HS-27A (cell line): ENCODE results near the gene MPC1.
"Not testable (repeated sequence)": the region's sequence is repeated elsewhere in the genome, so short reads cannot be mapped to it uniquely, and the experiment has no call there.

Source experiments
- DNase-seq: peaks from one replicate; pipeline ENCODE4 v3.0.0-alpha.2; 2012; ENCODE audit warnings: low read depth, missing footprints

MPC1 gene

DNA sequence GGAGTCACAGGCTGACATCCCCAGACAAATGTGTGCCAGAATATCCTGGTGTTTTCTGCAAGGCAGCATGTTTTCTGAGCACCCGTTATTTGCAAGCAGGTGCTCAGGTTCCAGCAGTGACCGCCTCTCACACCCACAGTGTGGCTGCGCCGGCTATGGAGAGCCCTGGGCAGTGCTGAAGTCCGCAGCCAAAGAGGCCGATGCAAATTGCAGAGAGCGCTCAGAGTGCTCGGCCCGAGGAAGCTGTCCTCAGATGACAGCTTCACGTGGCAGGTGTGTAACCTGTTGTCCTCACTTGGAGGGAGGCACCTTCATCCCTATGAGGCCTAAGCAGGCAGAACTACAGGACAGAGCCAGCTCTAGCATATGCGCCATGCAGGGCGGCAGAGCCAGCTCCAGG lies 23.5 kb upstream of the MPC1 start:
- no peak for DNase-seq

DNA sequence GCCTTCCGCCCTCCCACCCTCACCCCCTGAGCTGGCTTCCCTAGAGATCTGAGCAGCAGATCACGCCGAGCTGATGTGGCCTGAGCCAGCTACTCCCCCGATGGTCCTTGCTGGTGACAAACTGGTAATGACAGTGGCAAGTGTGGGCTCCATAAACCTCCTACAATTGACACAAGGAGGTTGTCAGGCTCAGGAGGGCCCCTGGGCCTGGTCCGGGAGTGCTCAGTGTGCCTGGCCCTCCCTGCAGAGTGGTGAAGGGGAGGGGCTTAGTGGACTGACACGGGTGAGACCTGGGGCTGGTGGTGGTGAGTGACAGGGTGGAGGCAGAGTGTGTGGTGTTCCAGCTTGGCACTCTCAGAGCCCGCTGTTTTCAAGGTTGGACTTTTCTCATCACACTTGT lies 22.6 kb upstream of the MPC1 start:
- no peak for DNase-seq

DNA sequence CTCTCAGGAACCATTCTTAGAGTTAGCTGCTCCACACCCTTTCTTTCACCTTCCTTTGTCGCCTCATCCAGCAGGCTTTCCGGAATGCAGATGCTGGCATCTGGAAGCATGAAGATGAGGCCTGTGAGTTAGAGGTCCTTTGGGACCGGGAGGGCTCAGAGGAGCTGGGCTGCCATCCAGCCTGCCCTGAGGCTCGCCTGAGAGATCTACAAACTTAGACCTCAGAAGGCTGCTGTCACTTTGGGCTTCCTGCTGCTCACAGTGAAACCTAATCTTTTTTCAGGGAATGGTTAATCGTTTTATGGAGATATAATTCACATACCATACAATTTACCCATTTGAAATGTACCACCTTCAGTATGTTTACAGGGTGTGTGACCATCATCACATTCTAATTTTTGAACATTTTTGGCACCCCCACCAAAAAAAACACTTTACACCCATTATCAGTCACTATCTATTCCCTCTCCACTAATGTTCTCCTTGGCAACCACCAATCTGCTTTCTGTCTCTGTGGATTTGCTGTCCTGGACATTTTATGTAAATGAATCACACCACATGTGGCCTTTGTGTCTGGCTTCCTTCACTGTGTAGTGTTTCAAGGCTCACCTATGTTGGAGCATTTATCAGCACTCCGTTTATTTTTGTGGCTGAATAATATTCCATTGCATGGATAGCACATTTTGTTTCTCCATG lies 20.0 kb upstream of the MPC1 start:
- DNase-seq, result no peak

DNA sequence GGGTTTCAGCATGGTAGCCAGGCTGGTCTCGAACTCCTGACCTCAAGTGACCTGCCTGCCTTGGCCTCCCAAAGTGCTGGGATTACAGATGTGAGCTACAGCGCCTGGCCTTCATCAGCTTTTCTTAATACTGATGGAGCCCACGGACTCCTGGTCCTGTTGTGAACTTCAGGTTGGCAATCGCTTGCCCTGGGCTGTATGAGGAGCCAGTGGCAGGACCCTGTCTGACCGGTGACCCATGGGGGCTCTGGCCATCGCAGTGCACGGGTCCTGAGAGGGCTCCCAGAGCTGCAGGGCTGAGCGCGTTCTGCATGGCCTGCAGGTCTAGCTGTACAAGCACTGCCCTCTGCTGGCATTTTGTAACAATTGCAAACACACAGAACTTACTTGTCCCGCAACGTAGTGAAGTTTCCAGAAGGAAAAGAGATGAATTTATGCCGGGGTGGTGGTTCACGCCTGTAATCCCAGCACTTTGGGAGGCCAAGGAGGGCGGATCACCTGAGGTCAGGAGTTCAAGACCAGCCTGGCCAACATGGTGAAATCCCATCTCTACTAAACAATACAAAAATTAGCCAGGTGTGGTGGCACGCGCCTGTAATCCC lies 18.0 kb upstream of the MPC1 start:
- DNase-seq, result peak; percentile 27

DNA sequence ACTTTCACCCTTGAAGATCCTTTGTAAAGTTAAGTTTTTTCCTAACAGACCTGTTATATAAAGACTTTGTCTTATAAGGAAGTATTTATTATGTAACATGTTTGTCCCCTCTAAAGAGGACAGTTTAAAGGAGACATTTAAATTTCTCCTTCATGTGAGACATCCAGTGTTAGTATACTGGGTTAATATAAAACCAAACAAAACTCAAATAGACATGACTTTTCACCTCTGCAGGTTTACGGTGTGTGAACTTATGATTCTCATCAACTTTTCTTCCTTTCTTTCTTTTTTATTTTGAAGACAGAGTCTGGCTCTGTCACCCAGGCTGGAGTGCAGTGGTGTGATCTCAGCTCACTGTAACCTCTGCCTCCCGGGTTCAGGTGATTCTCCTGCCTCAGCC lies 17.4 kb upstream of the MPC1 start:
- no peak for DNase-seq

DNA sequence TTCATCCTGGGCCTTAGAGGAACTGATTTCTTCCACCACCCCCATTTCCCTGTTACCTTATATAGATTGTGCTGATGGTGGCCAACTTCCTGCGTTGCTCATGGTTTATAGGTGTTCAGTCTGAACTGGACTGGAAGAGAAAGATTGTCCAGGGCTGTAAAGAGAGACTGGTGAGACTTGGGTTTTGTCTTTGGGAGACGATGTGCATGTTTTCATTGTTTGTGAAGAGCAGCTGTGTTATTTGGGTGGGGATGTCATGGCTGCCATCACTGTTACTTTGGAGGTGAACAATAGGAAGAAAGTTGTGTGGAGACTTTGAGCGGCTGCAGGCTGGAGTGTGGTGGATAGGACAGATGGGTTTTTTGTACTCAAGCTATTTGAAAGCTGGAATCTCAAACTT lies 15.6 kb upstream of the MPC1 start:
- no peak for DNase-seq

DNA sequence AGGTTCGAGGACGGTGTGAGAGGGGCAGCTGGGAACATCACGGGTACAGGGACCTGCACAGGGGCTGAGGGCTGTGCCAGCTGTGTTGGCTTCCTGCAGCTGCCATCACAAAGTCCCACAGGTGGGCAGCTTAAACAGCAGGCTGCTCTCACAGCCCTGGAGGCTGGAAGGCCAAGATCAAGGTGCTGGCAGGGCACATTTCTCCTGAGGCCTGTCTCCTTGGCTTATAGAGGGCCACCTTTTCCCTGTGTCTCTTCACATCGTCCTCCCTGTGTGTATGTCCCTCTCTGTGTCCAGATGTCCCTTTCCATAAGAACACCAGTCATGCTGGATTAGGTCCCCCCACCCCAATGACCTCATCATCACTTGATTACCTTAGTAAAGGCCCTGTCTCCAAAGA lies 15.1 kb upstream of the MPC1 start:
- DNase-seq, result no peak

DNA sequence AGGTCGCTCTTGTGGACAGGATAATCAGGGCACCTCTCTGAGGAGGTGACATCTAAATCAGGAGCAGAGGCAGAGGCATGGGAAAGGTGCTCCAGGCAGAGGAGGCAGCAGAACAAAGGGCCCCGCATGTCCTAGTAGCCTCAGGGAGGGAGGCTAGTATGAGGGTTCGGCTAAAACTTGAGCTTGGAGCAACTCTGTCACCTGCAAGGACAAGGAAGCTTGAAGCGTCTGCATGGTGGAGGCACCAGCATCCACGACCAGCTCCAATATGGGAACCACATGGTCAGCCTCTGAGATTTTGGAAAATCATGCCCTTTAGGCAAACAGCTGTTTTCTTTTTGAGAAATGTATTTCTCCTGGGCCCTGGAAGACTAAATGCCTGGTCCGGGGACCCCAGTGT lies 13.0 kb upstream of the MPC1 start:
- no peak for DNase-seq

DNA sequence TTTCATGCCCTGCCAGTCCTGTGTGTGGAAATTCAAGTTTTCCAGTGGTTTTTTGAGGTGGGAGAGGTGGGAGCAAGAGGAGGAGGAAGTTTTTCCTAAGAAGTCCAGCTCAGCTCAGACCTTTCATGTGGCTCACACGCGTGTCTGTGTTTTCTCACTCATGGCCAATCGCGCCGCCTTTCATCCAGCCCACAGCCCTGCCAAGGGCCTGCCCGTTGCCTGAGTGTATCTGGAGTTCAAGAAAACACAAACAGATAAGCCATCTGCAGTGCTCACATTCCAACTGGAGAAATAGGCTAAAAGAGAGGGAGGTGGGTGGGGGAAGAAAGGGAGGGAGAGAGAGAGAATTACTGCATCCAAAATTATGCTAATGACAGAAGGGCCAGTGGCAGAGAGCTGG lies 12.6 kb upstream of the MPC1 start:
- no peak for DNase-seq

DNA sequence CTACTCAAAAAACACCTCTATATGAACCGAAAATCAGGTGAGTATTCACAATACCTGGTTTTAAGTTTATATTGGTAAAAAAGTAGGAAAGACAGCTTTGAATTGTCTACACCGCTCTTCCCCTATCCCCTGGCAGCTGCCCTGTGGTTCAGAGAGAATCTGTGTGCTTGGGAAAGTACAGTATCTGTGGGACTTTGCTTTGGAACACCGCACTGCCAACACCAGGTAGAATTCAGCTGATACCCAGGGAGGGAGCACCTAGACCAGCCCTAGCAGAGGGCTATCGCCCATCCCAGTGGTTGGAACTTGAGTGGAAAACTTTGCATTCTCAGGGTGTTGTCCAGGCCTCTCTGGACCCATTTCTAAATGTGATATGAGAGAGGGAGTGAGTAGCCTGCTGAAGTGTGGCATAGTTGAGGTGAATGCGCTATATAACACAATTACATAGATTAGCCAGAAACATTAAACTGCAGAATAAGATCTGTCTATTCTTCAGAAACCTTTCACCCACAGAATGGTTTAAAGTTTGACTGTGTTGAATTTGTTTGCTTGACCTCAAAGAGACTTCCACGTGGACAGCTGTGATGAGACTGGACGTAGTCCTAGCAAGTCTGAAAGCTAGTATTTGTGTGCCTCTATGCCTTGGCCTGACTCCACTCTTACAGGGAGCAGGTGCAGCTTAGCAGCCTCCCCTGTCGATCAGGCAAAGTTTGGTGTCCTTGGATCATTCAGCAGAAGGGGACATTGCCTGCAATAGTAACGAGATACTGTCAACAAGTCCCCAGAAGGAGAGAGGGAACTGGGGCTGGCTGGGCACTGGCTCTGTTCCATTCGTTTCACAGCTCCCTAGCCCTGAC lies 11.5 kb upstream of the MPC1 start:
- DNase-seq, result no peak

DNA sequence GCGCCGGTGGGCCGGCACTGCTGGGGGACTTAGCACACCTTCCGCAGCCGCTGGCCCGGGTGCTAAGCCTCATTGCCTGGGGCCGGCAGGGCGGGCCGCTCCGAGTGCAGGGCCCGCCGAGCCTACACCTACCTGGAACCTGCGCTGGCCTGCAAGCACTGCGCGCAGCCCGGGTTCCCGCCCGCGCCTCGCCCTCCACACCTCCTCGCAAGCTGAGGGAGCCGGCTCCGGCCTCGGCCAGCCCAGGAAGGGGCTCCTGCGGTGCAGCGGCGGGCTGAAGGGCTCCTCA lies 10.7 kb upstream of the MPC1 start:
- no peak for DNase-seq

DNA sequence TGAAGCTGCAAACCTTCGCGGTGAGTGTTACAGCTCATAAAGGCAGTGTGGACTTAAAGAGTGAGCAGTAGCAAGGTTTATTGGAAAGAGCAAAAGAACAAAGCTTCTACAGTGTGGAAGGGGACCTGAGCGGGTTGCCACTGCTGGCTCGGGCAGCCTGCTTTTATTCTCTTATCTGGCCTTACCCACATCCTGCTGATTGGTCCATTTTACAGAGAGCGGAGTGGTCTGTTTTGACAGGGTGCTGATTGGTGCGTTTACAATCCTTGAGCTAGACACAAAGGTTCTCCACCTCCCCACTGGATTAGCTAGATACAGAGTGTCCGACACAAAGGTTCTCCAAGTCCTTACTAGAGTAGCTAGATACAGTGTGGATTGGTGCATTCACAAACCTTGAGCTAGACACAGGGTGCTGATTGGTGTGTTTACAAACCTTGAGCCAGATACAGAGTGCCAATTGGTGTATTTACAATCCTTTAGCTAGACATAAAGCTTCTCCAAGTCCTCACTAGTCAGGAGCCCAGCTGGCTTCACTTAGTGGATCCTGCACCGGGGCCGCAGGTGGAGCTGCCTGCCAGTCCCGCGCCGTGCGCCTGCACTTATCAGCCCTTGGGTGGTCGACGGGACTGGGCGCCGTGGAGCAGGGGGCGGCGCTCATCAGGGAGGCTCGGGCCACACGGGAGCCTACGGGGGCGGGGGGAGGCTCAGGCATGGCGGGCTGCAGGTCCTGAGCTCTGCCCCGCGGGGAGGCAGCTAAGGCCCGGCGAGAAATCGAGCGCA lies 10.2 kb upstream of the MPC1 start:
- DNase-seq, result not testable (repeated sequence)

DNA sequence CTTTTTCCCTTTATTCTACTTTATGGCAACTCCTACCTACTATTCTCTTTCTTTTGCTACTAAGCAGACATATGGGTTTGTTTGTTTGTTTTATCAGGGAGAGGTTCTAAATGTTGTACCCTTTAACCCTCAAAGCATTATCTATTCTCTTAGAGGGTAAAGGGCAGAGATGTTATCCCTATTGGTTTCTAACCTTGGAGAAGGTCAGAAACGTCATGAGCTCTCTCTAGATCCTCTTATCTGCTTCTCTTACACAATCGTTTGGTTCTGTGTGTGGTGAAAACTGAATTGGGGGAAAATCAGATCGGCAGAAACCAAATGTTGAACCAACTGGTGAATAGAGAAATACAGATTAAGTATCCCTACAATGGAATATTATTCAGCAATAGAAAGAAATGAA lies 6.4 kb upstream of the MPC1 start:
- DNase-seq, result no peak

DNA sequence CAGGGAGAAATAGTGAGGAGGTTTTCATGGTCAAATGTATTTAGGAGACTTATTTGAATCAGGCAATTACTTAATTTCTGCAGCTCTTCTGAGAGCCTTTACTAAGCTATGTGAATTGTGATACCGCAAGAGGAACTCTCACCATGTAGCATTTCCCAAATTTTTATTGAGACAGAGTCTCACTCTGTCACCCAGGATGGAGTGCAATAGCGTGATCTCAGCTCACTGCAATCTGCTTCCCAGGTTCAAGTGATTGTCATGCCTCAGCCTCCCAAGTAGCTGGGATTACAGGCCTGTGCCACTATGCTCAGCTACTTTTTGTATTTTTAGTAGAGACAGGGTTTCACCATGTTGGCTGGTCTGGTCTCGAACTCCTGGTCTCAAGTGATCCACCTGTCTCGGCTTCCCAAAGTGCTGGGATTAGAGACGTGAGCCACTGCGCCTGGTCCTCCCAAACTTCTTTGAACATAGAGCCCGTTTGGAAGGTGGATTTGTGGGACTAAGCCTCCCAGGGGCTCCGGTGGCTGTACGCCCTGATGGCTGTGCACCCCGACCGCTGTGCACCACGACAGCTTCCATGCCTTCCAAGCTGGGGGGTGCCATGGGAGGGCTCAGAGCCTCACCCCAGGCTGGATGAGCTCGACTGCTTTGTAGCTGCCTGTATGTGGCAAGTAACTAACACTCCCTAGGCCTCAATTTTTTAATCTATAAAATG lies 5.7 kb upstream of the MPC1 start:
- no peak for DNase-seq

DNA sequence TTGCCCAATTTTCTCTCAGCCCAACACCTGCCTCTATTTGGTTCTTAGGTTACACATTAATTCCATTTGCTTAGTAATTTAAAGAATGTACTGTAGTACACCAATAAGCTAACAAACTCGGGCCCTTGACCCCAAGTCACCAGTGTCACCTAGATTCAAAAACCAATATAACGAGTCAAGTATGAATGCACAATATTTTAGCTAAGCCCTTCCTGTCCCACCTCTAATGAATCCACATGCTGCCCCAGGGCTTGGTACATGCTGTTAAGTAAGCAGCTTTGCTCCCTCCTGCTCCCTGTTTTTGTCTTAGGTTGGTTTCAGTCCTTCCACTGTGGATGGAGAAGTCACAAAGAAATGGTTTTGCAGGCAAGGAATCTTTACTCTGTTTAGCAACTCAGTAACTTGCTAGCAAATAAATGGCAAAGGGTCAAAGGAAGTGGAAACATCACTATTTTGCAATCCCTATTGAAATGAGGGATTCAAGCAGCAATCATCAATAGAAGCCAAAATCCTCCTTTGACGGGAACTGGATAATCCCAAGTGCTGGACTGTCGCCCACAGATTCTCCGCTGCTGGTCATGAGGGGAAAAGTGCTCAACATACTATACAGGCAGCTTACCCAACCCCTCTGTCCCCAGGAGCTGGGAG lies 5.0 kb upstream of the MPC1 start:
- DNase-seq, result no peak

DNA sequence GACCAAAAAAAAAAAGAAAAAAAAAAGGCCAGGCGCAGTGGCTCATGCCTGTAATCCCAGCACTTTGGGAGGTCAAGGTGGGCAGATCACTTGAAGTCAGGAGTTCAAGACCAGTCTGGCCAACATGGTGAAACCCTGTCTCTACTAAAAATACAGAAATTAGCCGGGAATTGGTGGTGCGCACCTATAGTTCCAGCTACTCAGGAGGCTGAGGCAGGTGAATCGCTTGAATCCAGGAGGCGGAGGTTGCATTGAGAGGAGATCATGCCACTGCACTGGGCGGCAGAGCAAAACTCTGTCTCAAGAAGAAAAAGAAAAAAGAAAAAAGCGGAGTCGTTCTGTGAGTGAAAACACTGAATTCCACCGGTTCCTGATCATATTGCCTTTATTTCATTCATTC lies 4.4 kb upstream of the MPC1 start:
- not testable (repeated sequence) for DNase-seq

DNA sequence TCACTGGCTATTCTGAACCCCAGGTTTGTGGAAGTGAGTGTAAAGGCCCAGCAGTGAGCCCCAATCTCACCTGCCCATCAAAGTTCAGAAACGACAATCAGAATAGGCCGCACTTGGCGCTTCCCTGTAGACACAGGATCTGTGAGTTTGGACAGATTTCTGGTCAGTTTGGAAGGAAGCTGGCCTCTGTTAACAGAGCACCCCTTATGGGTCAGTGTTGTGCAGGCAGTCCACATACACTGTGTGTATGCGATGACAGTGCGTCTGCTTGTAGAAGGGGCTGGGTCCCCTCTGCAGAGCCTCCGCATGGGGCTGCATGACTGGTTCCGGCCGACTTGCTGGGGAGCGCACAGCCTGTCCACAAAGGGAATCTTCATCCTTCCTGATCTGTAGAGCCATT lies 3.4 kb upstream of the MPC1 start:
- no peak for DNase-seq

DNA sequence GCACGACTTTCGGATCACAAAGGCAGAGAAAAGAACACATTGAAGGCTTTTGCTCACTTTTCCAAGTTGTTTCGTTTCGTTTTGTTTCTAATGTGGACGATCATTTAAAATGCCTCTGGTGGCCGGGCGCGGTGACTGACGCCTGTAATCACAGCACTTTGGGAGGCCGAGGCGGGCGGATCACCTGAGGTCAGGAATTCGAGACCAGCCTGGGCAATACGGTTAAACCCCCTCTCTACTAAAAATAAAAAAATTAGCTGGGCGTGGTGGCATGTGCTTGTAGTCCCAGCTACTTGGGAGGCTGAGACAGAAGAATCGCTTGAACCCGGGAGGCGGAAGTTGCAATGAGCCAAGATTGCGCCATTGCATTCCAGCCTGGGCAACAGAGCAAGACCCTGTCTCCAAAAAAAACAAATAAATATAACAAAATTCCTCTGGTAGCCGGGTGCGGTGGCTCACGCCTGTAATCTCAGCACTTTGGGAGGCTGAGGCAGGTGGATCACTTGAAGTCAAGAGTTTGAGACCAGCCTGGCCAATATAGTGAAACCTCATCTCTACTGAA lies 1.1 kb upstream of the MPC1 start:
- DNase-seq, result not testable (repeated sequence)

DNA sequence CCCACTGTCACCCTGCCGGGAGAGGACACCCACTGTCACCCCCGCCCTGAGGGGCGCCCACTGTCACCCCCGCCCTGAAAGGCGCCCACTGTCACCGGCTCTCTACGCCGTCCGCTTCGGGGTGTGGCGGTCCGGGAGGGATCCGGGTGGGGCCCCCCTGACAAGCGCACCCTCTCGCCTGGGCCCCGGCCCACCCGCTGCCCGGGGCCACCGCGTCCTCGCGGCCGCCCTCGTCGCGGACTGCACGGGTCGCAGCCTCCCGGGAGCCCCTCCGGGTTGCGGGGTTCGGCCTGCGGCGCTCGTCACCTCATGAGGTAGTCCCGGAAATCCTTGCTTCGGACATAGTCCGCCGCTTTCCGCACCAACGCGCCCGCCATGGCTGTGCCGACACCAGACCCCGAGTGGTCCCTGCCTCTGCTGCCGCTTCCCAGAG lies 224 bp downstream of the MPC1 start:
- no peak for DNase-seq

DNA sequence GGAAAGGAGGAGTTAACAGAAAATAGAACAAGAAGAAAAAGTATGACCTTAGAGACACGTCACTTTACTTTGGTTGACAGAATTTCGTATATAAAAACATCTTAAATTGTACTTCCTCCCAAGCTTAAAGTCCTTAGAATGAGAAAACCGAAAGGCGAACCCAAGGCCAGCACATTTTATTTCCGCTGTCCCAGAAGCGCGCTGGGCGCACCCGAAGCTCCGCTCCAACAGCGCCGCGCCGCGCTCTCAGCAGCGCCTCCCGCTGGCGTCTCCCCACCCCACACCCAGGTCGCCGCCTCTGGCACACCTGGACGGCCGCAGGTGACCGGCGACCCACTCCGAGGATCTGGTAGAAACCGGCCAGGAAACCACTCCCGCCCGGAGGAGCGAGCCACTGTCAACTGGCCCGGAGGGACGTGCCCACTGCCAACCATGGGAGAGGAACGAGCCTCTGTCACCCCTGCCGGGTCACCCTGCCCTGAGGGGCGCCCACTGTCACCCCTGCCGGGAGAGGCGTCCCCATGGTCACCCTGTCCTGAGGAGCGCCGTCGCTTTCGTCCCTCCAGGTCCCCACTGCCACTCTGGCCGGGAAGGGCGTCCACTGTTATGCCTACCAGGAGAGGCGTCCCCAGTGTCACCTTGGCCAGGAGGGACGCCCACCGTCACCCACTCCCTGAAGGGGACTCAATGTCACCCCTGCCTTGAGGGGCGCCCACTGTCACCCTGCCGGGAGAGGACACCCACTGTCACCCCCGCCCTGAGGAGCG lies 824 bp downstream of the MPC1 start:
- DNase-seq, result no peak

DNA sequence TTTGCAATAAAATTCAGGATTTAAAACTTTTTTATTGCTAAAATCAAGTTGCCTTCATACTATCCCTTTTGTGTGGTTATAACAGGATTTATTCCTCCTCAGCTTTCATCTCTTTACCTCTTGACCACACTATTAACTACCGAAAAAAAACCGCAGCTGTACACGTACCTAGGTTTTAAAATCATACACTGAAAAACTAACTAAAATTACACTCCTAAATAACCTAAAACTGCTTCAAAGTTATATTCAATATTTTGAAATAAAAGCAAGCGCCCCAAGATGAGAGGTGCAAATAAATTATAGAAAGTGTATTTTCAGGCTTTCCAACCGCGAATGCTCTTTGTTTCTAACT lies 1.4 kb downstream of the MPC1 start:
- DNase-seq, result no peak
